Upper lobe of left lung (tissue), 4 donors: ENCODE data around the gene PRCC.
A peak's percentile ranks its signal among the peaks of the same experiment; 100 is the strongest.

Experiments
- EP300 ChIP-seq, 4 donors: sonication (generic); formaldehyde crosslinking; IDR thresholded peaks; one replicate each; pipeline ENCODE4 v1.5.1; 2017; ENCODE audit warnings: antibody characterized with exemption in 4 of 4, control low read depth in 2 of 4
- POLR2A ChIP-seq, 4 donors: fragments of 450-650 bp; IDR thresholded peaks; one replicate each; pipeline ENCODE4 v1.5.1; 2016 to 2017; ENCODE audit warnings: antibody characterized with exemption in 4 of 4, mild to moderate bottlenecking in 2 of 4
- POLR2AphosphoS5 ChIP-seq, 2 donors: sonication (generic); formaldehyde crosslinking; IDR thresholded peaks; one replicate each; pipeline ENCODE4 v1.5.1; 2017; ENCODE audit warnings: antibody characterized with exemption in 2 of 2
- TF ChIP-seq, protein P1 (sequence below), 6 experiments: fragments of 450-650 bp in 4 of 6; fragments of 200-600 bp in 2 of 6; sonication (generic) in 2 of 6; IDR thresholded peaks; one replicate each; pipeline ENCODE4 v1.5.1; 2016 to 2019; ENCODE audit warnings: antibody characterized with exemption in 6 of 6

GRCh38 chr1:156748670-156749418 is 18.5 kb upstream of the PRCC start:
- TF ChIP-seq, protein P1, sequence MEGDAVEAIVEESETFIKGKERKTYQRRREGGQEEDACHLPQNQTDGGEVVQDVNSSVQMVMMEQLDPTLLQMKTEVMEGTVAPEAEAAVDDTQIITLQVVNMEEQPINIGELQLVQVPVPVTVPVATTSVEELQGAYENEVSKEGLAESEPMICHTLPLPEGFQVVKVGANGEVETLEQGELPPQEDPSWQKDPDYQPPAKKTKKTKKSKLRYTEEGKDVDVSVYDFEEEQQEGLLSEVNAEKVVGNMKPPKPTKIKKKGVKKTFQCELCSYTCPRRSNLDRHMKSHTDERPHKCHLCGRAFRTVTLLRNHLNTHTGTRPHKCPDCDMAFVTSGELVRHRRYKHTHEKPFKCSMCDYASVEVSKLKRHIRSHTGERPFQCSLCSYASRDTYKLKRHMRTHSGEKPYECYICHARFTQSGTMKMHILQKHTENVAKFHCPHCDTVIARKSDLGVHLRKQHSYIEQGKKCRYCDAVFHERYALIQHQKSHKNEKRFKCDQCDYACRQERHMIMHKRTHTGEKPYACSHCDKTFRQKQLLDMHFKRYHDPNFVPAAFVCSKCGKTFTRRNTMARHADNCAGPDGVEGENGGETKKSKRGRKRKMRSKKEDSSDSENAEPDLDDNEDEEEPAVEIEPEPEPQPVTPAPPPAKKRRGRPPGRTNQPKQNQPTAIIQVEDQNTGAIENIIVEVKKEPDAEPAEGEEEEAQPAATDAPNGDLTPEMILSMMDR (IDR thresholded peaks at IDR 0.05), result peak in 1 of 6 experiments; percentile 26
- TF ChIP-seq POLR2A (IDR thresholded peaks at IDR 0.05) (peak in 1 of 4 donors; percentile 53), POLR2AphosphoS5 (IDR thresholded peaks at IDR 0.05) (peak; percentile 75), EP300 (IDR thresholded peaks at IDR 0.05) (peak in 1 of 4 donors; percentile 52)
